Uterus (tissue), 4 donors: ENCODE data around the gene FST. TPM values are rescaled to one million over a fixed set of nuclear protein-coding genes. Genes with fewer than 3 reads are reported as not detected.

Source experiments
- DNase-seq, 2 donors: peaks; one replicate each; pipeline ENCODE4 v3.0.0-alpha.2; 2019 to 2020
- H3K27ac ChIP-seq, 2 donors: fragments of 200-600 bp; sonication (generic); 1 replicate in 1 of 2; 2 replicates in 1 of 2; pipeline ENCODE4 v1.5.1; 2016 to 2018
- H3K27me3 ChIP-seq, 2 donors: fragments of 200-600 bp; sonication (generic); one replicate each; pipeline ENCODE4 v1.5.1; 2018 to 2019; ENCODE audit warnings: control low read depth in 1 of 2
- H3K36me3 ChIP-seq, 2 donors: fragments of 200-600 bp; sonication (generic); one replicate each; pipeline ENCODE4 v1.5.1; 2019; ENCODE audit warnings: control low read depth in 1 of 2
- H3K4me1 ChIP-seq, 2 donors: fragments of 200-600 bp; sonication (generic); one replicate each; pipeline ENCODE4 v1.5.1; 2018 to 2019; ENCODE audit warnings: control low read depth in 1 of 2
- H3K4me3 ChIP-seq, 2 donors: fragments of 200-600 bp; sonication (generic); 1 replicate in 1 of 2; 2 replicates in 1 of 2; pipeline ENCODE4 v1.5.1; 2018 to 2019; ENCODE audit warnings: mild to moderate bottlenecking in 1 of 2
- H3K9me3 ChIP-seq, 2 donors: fragments of 200-600 bp; sonication (generic); one replicate each; pipeline ENCODE4 v1.5.1; 2019; ENCODE audit warnings: control low read depth in 1 of 2
- CTCF ChIP-seq, 4 experiments: fragments of 200-600 bp in 2 of 4; fragments of 450-650 bp in 2 of 4; sonication (generic) in 2 of 4; IDR thresholded peaks; one replicate each; pipeline ENCODE4 v1.5.1; 2016 to 2019; ENCODE audit warnings: antibody characterized with exemption in 4 of 4, mild to moderate bottlenecking in 2 of 4, moderate library complexity in 1 of 4
- POLR2A ChIP-seq, 2 donors: fragments of 450-650 bp; IDR thresholded peaks; one replicate each; pipeline ENCODE4 v1.6.1; 2016; ENCODE audit warnings: antibody characterized with exemption in 2 of 2, mild to moderate bottlenecking in 1 of 2, moderate library complexity in 1 of 2
- intact Hi-C: fragments of 100-400 bp; cut with DNase I; formaldehyde crosslinking; loops from one replicate; pipeline ENCODE4 v1.15.1; 2023; ENCODE audit warnings: low total_unique reads
- total RNA-seq, 4 donors: library from RNA; depleted of rRNA in 3 of 4; stranded (reverse); fragments of >200 nt in 3 of 4; gene quantifications; one replicate each; pipeline versions ENCODE4 v1.1.0 to v1.2.4, GENCODE V29; 2014 to 2023
- donor health status: DM: yes; HTN: yes; CAD: no.

Gene FST
- total RNA-seq, 4 donors from 2014 or later = 0.51 to 10.0 (median 6.8) TPM

GRCh38 chr5:53507013-53507412 is 26.6 kb downstream of the FST start:
- TF ChIP-seq CTCF (IDR thresholded peaks at IDR 0.05) (no peak), POLR2A (IDR thresholded peaks at IDR 0.05) (no peak)

GRCh38 chr5:53508125-53508524 is 27.7 kb downstream of the FST start:
- TF ChIP-seq CTCF (IDR thresholded peaks at IDR 0.05) (no peak), POLR2A (IDR thresholded peaks at IDR 0.05) (no peak)
- H3K9me3 ChIP-seq = no peaks in the 10 kb centered on the region
- intact Hi-C loops = no loop called here

More at GRCh38 chr5:53507013-53507412, 26.6 kb downstream of the FST start:
- Histone ChIP-seq H3K4me1 (no peaks in the 10 kb centered on the region), H3K9me3 (no peaks in the 10 kb centered on the region), H3K36me3 (no peaks in the 10 kb centered on the region), H3K27me3 (no peaks in the 10 kb centered on the region), H3K27ac (no peak overlapping the region), H3K4me3 (no peak overlapping the region)
- DNase-seq = no peak
- intact Hi-C loops = no loop called here

DNA sequence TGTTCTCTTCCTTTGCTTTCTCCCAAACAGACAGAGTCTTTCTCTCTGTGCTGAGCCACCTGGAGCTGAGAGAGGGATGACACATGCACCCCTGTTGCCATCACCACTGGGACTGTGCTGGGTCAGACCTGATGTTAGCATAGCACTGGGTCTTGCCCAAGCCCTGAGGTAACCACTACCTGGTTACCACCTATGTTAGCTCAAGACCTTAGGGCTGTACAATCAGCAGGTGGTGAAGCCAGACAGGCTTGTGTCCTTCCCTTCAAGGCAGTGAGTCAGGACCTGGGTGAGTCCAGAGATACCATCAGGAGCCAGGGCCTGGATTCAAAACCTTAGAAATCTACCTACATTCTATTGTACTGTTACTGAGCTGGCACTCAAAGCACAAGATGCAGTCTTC is 32.1 kb downstream of the FST start:
- H3K4me3 ChIP-seq = no peak overlapping the region
- TF ChIP-seq POLR2A (IDR thresholded peaks at IDR 0.05) = no peak
- no peak for TF ChIP-seq CTCF (IDR thresholded peaks at IDR 0.05)
- no peaks in the 10 kb centered on the region for H3K27me3 ChIP-seq
- H3K9me3 ChIP-seq = no peaks in the 10 kb centered on the region
- no peak for DNase-seq
- no peak overlapping the region for H3K27ac ChIP-seq
- H3K4me1 ChIP-seq = no peaks in the 10 kb centered on the region
- H3K36me3 ChIP-seq = no peaks in the 10 kb centered on the region
- intact Hi-C loops = no loop called here

More at GRCh38 chr5:53508125-53508524, 27.7 kb downstream of the FST start:
- Histone ChIP-seq H3K27ac (no peak overlapping the region), H3K4me1 (no peaks in the 10 kb centered on the region), H3K4me3 (no peak overlapping the region), H3K27me3 (no peaks in the 10 kb centered on the region), H3K36me3 (no peaks in the 10 kb centered on the region)
- no peak for DNase-seq

GRCh38 chr5:53515988-53516387 is 35.6 kb downstream of the FST start:
- no peaks in the 10 kb centered on the region for H3K36me3 ChIP-seq
- no peaks in the 10 kb centered on the region for H3K27me3 ChIP-seq
- H3K27ac ChIP-seq = no peak overlapping the region
- H3K9me3 ChIP-seq = no peaks in the 10 kb centered on the region
- intact Hi-C loops = no loop called here
- TF ChIP-seq POLR2A (IDR thresholded peaks at IDR 0.05) (no peak), CTCF (IDR thresholded peaks at IDR 0.05) (no peak)
- no peak overlapping the region for H3K4me3 ChIP-seq
- no peak for DNase-seq
- no peaks in the 10 kb centered on the region for H3K4me1 ChIP-seq

- Histone ChIP-seq H3K4me3 (no peak overlapping the region), H3K36me3 (no peaks in the 10 kb centered on the region), H3K4me1 (no peaks in the 10 kb centered on the region), H3K27ac (no peak overlapping the region), H3K27me3 (no peaks in the 10 kb centered on the region), H3K9me3 (peaks cover 0 to 6% of the 10 kb centered on the region in 2 donors)
- no peak for DNase-seq
- TF ChIP-seq CTCF (IDR thresholded peaks at IDR 0.05) (no peak), POLR2A (IDR thresholded peaks at IDR 0.05) (no peak)
- intact Hi-C loops = no loop called here
Measured at GRCh38 chr5:53520813-53521212, 40.4 kb downstream of the FST start.

Other genes with a start within 250 kb of the FST start
- gene NDUFS4, start 80.0 kb downstream of the FST start, total RNA-seq = 100 to 1,000 TPM in 1 of 4 donors, 10 to 100 TPM in 3; 63.2 to 106 (median 92.2) TPM